Aorta (tissue), 5 donors: Measurements from ENCODE around the gene COPS9. TPM values are rescaled to one million over a fixed set of nuclear protein-coding genes. Genes with fewer than 3 reads are reported as not detected.

Experiments
- ATAC-seq: fragments of 200-7000 bp; cut with Tn5 transposase; one replicate; pipeline ENCODE4 v1.9.1; 2022; ENCODE audit warnings: moderate library complexity; ENCODE audit not compliant: low FRiP score
- DNase-seq, 2 donors: peaks; one replicate each; pipeline ENCODE4 v3.0.0-alpha.2; 2020
- H3K27ac ChIP-seq, 2 donors: one replicate each; pipeline ENCODE4 v1.5.1; 2013; ENCODE audit warnings: low read length in 2 of 2, mild to moderate bottlenecking in 2 of 2, moderate library complexity in 2 of 2, control low read depth in 1 of 2, inconsistent platforms in 1 of 2, low read depth in 1 of 2
- H3K27me3 ChIP-seq, 2 donors: one replicate each; pipeline ENCODE4 v1.6.1; 2013; ENCODE audit warnings: control low read depth in 1 of 2, low read length in 1 of 2, mild to moderate bottlenecking in 1 of 2, moderate library complexity in 1 of 2; ENCODE audit not compliant: insufficient read depth in 2 of 2, control insufficient read depth in 1 of 2
- H3K36me3 ChIP-seq, 2 donors: one replicate each; pipeline ENCODE4 v1.6.1; 2013; ENCODE audit warnings: control low read depth in 1 of 2, low read length in 1 of 2, mild to moderate bottlenecking in 1 of 2; ENCODE audit not compliant: insufficient read depth in 2 of 2, control insufficient read depth in 1 of 2
- H3K4me1 ChIP-seq, 2 donors: one replicate each; pipeline ENCODE4 v1.6.1; 2013; ENCODE audit warnings: low read length in 2 of 2, control low read depth in 1 of 2, mild to moderate bottlenecking in 1 of 2, moderate library complexity in 1 of 2; ENCODE audit not compliant: insufficient read depth in 2 of 2, control insufficient read depth in 1 of 2
- H3K4me3 ChIP-seq, 2 donors: one replicate each; pipeline ENCODE4 v1.5.1; 2013; ENCODE audit warnings: low read length in 2 of 2, control low read depth in 1 of 2, mild to moderate bottlenecking in 1 of 2
- H3K9me3 ChIP-seq: one replicate; pipeline ENCODE4 v1.6.1; 2013; ENCODE audit warnings: mild to moderate bottlenecking, low read length; ENCODE audit not compliant: control insufficient read depth
- WGBS, 2 donors: extraction: QIAGEN DNeasy Blood & Tissue Kit; methylation state at CpG; one replicate each; pipeline ENCODE4 v1.1.7; 2013; 5-methylcytosine and 5-hydroxymethylcytosine counted together
- intact Hi-C, 2 donors: fragments of 100-400 bp; cut with DNase I; formaldehyde crosslinking; loops; one replicate each; pipeline versions ENCODE4 v1.14.2 to v1.15.0; 2022
- long read RNA-seq, 2 donors: library from polyadenylated mRNA; unstranded; transcript quantifications; one replicate each; pipeline ENCODE4 v2.0.0, GENCODE V29; 2020 to 2021
- polyA plus RNA-seq, 2 donors: library from polyadenylated mRNA; stranded (reverse); fragments of 200-250 nt; gene quantifications; one replicate each; pipeline ENCODE4 v1.2.3, GENCODE V29; 2013
- total RNA-seq, 2 donors: library from RNA; stranded (reverse); fragmentation: NEBNext Ultra II Directional; extraction: Animal tissue kit (Norgen Biotek cat#: 25700); gene quantifications; one replicate each; pipeline ENCODE4 v1.2.1, GENCODE V29; 2021
- donor health status: healthy with polysubstance abuse.
- donor health status: Bipolar disorder and iron deficiency.
- donor health status: DM: no; HTN: no; CAD: no.
- donor health status: DM: no; HTN: no; CAD: no.
- donor health status: DM: yes; HTN: yes; CAD: no.

The COPS9 gene
- total RNA-seq = 10 to 100 TPM; 83.7 to 94.0 TPM
- polyA plus RNA-seq = 100 to 1,000 TPM; 415 to 787 TPM
- long read RNA-seq, donor 1, transcript COPS9-205 (3 exons, 418 nt) = major isoform, 8 of 8 reads
- long read RNA-seq, donor 1, partial matches to known transcripts = 0 of 8 reads
- long read RNA-seq, donor 1, other reads (novel, unspliced or antisense) = 0 of 8 reads
- long read RNA-seq, donor 2, transcript COPS9-205 (3 exons, 418 nt) = major isoform, 10 of 10 reads
- long read RNA-seq, donor 2, partial matches to known transcripts = 0 of 10 reads
- long read RNA-seq, donor 2, other reads (novel, unspliced or antisense) = 0 of 10 reads

DNA sequence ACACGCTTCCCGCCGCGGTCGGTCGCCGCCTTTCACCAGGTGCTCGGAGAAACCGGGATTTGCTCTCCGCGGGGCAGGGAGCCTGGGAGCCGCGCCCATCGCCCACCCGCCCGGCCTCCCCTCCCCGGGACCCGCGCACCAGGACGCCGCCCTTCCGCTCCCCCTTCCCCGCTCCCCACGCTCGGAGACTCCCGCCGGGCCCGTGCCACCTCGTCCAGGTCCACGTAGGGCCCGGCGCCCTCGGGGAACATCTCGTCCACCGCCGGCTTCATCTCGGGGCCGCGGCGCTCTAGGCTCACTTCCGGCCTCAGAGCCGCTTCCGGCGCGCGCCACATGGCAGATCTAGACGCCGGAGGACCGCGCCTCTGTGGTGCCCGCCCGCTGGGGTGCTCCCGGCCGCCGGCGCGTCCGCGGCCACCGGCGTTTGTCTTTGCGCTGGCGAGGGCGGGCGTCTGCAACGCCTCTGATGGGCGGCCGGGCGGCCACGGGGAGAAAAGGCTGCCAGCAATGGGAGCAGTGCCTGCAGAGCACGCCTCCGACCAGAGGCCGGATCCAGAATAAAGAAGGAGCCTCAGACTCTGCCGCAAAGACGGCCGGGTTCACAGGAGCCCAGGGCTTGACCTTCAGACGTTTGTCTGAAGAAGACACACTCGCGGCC, at the start of gene COPS9:
TSS of gene COPS9 (minus strand) at position 293 of the 658 bp plus-strand sequence. CDS start at position 272, 21 bp downstream.
- ATAC-seq = peak; percentile 94

DNA sequence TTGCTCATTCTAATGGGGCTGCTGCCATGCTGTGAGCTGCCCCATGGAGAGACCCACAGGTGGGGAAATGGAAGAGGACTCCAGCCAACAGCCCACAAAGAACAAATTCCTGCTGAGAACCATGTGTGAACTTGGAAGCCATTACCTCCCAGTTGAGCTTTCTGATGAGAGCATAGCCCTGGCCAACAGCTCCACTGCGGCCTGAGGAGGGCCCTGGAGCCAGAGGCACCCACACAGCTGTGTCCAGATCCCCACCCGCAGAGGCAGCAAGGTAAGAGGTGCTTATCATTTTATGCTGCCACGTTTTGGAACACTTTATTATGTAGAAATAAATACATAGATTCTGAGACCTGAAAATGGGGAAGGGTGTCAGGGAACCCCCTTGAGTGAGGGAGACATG, 48.6 kb upstream of the COPS9 start:
- Histone ChIP-seq H3K9me3 (no peaks in the 10 kb centered on the region), H3K4me1 (no peaks in the 10 kb centered on the region), H3K27ac (no peak overlapping the region), H3K4me3 (no peak overlapping the region), H3K36me3 (no peaks in the 10 kb centered on the region), H3K27me3 (no peaks in the 10 kb centered on the region)
- WGBS, 2 donors = 62 to 65% methylated on average over 3 of the region's 3 CpGs
- ATAC-seq (no peak), DNase-seq (peak; percentile 12 to 15)
- intact Hi-C loops = no loop called here

More for the DNA sequence above, at the start of gene COPS9:
- peak; percentile 91 to 96 for DNase-seq
- Histone ChIP-seq H3K36me3 (peaks cover 0 to 8% of the 10 kb centered on the region in 2 donors), H3K27ac (no peak within 1 kb of the TSS), H3K27me3 (no peaks in the 10 kb centered on the region), H3K4me3 (peak within 1 kb of the TSS; percentile 84 to 91), H3K4me1 (no peaks in the 10 kb centered on the region), H3K9me3 (no peaks in the 10 kb centered on the region)
- intact Hi-C loops = no loop called here
- 1% methylated on average over 72 to 79 of the region's 79 CpGs for WGBS, 2 donors

DNA sequence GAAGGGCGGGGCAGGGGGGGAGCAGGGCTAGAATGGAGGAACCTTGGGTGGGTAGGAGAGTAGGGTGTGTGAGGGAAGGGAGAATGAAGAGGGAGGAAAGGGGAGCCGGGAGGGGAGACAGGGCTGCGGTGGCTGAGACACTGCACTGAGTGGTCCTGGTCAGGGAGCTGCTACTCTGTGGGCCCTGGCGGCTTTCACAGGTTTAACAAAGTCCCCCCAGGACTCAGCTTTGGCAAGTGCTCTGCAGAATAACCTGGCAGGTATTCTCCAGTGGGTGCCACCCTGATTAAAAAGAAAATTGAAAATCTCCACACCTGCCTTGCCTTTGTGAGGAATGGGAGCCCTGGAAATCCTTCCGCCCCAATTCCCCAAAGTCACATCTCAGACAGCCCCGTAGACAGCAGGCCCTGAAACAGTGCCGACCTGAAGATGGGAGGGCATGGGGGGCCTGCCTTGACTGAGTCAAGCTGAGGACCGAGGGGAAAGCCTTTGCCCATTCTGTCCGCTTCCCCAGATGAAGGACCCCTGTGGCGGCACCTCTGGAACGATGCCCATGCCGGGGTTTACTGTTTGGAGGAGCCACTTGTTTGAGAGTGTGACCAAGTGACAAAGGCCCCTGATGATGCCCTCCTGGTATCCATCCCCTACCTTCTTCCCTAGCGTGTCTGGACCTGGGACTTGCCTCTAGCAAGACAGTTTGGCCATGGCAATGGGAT, 47.9 kb upstream of the COPS9 start:
- Histone ChIP-seq H3K4me1 (no peaks in the 10 kb centered on the region), H3K36me3 (no peaks in the 10 kb centered on the region), H3K9me3 (no peaks in the 10 kb centered on the region), H3K4me3 (no peak overlapping the region), H3K27ac (no peak overlapping the region), H3K27me3 (no peaks in the 10 kb centered on the region)
- DNase-seq = peak; percentile 17 to 36
- 83 to 90% methylated on average over 13 of the region's 13 CpGs for WGBS, 2 donors
- intact Hi-C loops = no loop called here
- ATAC-seq = no peak

DNA sequence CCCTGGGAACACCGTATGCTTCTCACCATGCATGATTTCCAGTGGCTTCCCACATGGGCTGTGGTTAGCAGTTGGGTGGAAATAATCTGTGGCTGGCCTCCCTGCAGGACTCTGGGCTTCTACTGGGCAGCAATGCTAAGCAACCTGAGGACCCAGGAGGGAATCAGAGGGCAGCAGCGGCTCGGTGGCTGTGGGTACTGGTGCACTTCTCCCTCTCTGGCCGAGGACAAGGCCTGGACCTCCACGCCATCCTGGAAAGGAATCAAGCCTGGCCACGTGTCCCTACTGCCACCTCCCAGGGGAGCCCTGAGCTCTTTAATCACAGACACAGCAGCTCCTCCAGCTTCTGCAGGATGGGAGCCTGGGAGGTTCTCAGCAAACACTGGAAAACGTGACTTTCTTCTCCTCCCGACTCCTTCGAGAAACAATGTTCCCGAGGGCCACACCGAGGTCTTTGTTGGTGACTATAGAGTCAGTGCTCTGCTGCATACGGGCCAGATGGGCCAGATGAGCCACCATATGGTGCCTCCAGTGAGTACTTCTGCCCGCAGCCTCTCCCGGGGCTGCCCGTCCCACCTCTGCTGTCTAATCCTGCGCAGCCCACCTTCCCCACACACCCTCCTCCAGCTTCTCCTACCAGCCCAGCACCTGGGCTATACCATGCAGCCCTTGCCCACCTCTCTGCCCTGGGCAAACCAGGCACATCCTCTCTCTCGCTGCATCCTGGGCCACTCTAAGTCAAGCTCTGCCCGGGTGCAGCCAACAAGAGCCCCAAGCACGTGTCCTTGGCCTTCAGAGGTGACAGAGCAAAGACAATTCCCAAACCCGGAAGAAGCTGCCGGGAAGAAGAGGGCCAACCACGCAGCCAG, 47.1 kb upstream of the COPS9 start:
- ATAC-seq (no peak), DNase-seq (peak; percentile 28 to 55)
- intact Hi-C loops = no loop called here

DNA sequence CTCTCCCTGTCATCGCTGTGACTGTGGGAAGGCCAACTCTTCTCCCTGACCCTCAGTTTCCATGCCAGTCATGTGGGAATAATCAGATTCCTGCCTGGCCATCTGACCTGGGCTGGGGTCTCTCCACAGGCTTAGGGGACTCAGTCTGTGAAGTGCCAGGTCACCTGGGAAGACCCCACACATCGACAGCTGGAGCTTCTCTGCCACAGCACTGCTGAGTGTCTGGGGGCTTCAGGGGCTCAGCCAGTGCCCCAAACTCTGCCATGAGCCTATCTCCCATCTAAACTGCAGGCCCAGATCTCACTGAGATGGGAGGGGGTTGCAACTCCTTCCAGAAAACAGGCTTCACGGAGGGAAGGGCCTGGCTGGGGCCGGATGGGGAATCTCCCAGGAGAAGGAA, 46.4 kb upstream of the COPS9 start:
- H3K36me3 ChIP-seq = no peaks in the 10 kb centered on the region
- DNase-seq (peak; percentile 22 to 29), ATAC-seq (no peak)
- H3K4me3 ChIP-seq = no peak overlapping the region
- no peaks in the 10 kb centered on the region for H3K27me3 ChIP-seq
- H3K27ac ChIP-seq = no peak overlapping the region
- no peaks in the 10 kb centered on the region for H3K4me1 ChIP-seq
- H3K9me3 ChIP-seq = no peaks in the 10 kb centered on the region
- 86 to 87% methylated on average over 4 of the region's 4 CpGs for WGBS, 2 donors
- intact Hi-C loops = no loop called here

More for the DNA sequence above, 47.1 kb upstream of the COPS9 start:
- H3K27me3 ChIP-seq = no peaks in the 10 kb centered on the region
- no peaks in the 10 kb centered on the region for H3K4me1 ChIP-seq
- H3K36me3 ChIP-seq = no peaks in the 10 kb centered on the region
- no peaks in the 10 kb centered on the region for H3K9me3 ChIP-seq
- no peak overlapping the region for H3K4me3 ChIP-seq
- H3K27ac ChIP-seq = no peak overlapping the region
- 71 to 74% methylated on average over 22 of the region's 22 CpGs for WGBS, 2 donors

DNA sequence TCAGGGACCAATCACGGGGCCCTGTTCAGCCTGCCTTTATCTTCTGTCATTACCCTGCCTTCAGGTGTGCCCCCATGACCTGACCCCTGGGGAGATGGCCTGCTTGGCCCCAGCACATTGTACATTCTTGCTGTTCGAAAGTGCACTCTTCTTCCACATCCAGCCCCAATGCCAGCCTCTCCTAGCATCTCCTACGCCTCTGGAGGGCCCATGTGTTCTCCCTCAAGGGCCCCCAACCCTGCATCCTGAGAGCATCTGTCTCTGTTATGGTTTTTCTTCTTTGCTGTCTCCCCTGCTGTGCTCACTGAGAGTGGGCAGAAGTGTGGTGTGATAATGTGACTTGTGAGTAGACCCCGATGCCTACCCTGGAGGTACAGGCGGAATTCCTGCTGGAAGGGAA, 45.9 kb upstream of the COPS9 start:
- Histone ChIP-seq H3K36me3 (no peaks in the 10 kb centered on the region), H3K4me1 (no peaks in the 10 kb centered on the region), H3K27ac (no peak overlapping the region), H3K9me3 (no peaks in the 10 kb centered on the region), H3K27me3 (no peaks in the 10 kb centered on the region), H3K4me3 (no peak overlapping the region)
- 88 to 92% methylated on average over 5 of the region's 5 CpGs for WGBS, 2 donors
- intact Hi-C loops = no loop called here
- ATAC-seq (no peak), DNase-seq (peak; percentile 5 to 27)

DNA sequence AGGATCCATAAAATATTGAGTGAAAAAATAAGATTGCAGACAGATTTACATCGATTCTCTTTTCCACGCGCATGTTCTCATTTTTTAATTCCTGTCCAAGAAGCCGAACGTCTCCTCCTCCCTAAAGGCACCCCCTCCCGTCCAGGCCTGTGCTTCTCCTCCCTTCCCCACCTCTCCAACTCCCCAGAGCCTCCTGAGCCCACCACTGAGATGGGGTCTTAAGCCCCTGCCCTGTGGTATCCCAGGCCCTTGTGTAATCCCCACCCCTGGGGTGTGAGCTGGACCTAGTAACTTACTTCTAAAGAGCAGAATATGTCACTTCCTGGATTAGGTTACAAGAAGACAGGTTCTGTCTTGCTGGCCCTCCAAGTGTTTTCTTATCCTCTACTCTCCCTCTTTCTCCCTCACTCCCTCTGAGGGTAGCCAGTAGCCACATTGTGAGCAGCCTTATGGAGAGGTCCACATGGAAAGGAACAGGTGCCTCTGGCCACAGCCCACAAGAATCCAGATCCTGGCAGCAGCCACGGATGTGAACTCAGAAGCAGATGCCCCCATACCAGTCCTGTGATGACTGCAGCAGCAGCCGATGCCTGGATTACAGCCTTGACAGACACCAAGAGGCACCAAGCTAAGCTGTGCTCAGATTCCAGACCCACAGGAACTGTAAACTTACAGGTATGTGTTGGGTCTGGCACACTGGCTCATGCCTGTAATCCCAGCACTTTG, 44.0 kb upstream of the COPS9 start:
- Histone ChIP-seq H3K36me3 (no peaks in the 10 kb centered on the region), H3K4me3 (no peak overlapping the region), H3K27ac (no peak overlapping the region), H3K27me3 (no peaks in the 10 kb centered on the region), H3K9me3 (no peaks in the 10 kb centered on the region), H3K4me1 (no peaks in the 10 kb centered on the region)
- ATAC-seq (no peak), DNase-seq (peak; percentile 13 to 31)
- intact Hi-C loops = no loop called here
- 71 to 73% methylated on average over 8 of the region's 8 CpGs for WGBS, 2 donors
